ENCODE results near the gene KIF1A.

DNA sequence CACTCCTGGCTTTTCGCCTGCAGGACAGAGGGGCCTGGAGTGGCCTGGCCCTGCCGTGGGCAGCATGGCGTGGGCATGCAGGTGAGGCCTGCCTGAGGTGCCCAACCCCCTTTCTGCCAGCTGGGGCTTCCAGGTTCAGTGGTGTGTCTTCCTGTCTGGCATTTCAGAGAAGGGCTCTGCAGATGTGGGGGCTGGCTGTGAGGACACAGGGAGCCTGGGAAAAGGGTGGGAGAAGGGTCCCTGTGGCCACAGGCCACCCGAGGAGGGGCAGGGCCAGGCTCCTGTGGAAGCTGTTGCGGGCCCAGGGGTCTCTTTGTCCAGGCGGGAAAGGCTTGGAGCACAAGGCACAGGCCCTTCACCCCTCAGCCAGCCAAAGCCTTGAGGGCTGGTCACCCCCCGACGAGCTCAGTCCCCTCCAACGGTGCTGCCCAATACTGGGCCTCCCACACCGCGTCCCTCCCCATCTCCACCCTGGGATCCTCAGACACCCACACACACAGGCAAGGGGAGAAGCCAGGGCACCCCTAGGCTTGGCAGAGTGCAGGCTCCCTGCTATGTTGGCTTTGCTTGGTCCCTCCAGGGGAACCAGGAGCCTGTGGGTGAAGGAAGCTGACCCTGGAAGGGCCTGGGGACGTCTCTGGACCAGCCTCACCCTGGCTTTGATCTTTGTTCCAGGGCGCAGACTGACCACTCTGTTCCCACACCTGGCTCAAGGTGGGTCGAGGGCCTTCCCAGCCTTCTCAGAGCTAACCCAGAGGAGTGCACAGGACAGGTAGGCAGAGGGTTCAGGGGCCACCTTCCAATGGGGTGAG lies 132.1 kb downstream of the KIF1A start:
- TF ChIP-seq, protein P1, sequence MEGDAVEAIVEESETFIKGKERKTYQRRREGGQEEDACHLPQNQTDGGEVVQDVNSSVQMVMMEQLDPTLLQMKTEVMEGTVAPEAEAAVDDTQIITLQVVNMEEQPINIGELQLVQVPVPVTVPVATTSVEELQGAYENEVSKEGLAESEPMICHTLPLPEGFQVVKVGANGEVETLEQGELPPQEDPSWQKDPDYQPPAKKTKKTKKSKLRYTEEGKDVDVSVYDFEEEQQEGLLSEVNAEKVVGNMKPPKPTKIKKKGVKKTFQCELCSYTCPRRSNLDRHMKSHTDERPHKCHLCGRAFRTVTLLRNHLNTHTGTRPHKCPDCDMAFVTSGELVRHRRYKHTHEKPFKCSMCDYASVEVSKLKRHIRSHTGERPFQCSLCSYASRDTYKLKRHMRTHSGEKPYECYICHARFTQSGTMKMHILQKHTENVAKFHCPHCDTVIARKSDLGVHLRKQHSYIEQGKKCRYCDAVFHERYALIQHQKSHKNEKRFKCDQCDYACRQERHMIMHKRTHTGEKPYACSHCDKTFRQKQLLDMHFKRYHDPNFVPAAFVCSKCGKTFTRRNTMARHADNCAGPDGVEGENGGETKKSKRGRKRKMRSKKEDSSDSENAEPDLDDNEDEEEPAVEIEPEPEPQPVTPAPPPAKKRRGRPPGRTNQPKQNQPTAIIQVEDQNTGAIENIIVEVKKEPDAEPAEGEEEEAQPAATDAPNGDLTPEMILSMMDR (IDR thresholded peaks at IDR 0.05; ENCODE audit: poor library complexity), result no peak
- TF ChIP-seq EZH2phosphoT487 (IDR thresholded peaks at IDR 0.05; ENCODE audit: low read depth, severe bottlenecking, unreplicated experiment) (no peak), EZH2 (IDR thresholded peaks at IDR 0.05; ENCODE audit: borderline replicate concordance) (no peak)

Data from hepatocyte (in vitro differentiated cells).